ENCODE results near the gene GPATCH8. TPM values are rescaled to one million over a fixed set of nuclear protein-coding genes. Genes with fewer than 3 reads are reported as not detected.

Gene GPATCH8
- total and polyA plus RNA-seq, 8 donors = 5.2 to 58.2 (median 19.5) TPM

- H3K4me3 ChIP-seq = no peak overlapping the region
These were observed 153.6 kb downstream of the GPATCH8 start for GRCh38 chr17:44349553-44350070.

GRCh38 chr17:44348988-44349364, 154.2 kb downstream of the GPATCH8 start:
- no peak for TF ChIP-seq POLR2A (IDR thresholded peaks at IDR 0.05)
- TF ChIP-seq POLR2AphosphoS5 (IDR thresholded peaks at IDR 0.05) = no peak
- Histone ChIP-seq H3K9me3 (no peaks in the 10 kb centered on the region), H3K36me3 (peaks cover 38 to 51% (median 49%) of the 10 kb centered on the region in 4 donors), H3K4me1 (peaks cover 16 to 62% (median 26%) of the 10 kb centered on the region in 4 donors), H3K27me3 (no peaks in the 10 kb centered on the region), H3K4me3 (no peak overlapping the region), H3K27ac (no peak overlapping the region)
- no peak for DNase-seq
- intact Hi-C loops (cut with DNase I; ENCODE audit: low total_unique reads) = no loop called here
- 81 to 93% (median 87%) methylated on average over 5 to 6 of the region's 6 CpGs for WGBS, 5 donors

More at GRCh38 chr17:44349553-44350070, 153.6 kb downstream of the GPATCH8 start:
- no peak for TF ChIP-seq CTCF (IDR thresholded peaks at IDR 0.05)
- no peak for TF ChIP-seq POLR2A (IDR thresholded peaks at IDR 0.05)
- Histone ChIP-seq H3K9me3 (no peaks in the 10 kb centered on the region), H3K36me3 (peaks cover 38 to 51% (median 49%) of the 10 kb centered on the region in 4 donors), H3K27ac (no peak overlapping the region), H3K4me1 (peaks cover 12 to 56% (median 21%) of the 10 kb centered on the region in 4 donors), H3K27me3 (no peaks in the 10 kb centered on the region)
- 78 to 90% (median 87%) methylated on average over 11 to 12 of the region's 12 CpGs for WGBS, 5 donors
- intact Hi-C loops (cut with DNase I; ENCODE audit: low total_unique reads) = no loop called here
- DNase-seq = no peak

- WGBS, 5 donors = 74 to 86% (median 79%) methylated on average over 9 of the region's 9 CpGs
- TF ChIP-seq CTCF (IDR thresholded peaks at IDR 0.05) (no peak), EP300 (IDR thresholded peaks at IDR 0.05) (no peak), POLR2A (IDR thresholded peaks at IDR 0.05) (no peak), POLR2AphosphoS5 (IDR thresholded peaks at IDR 0.05) (no peak)
- no peak overlapping the region for H3K4me3 ChIP-seq
- DNase-seq = no peak
- no peak overlapping the region for H3K27ac ChIP-seq
- H3K27me3 ChIP-seq = no peaks in the 10 kb centered on the region
- intact Hi-C loops (cut with DNase I; ENCODE audit: low total_unique reads) = no loop called here
- peaks cover 13 to 59% (median 25%) of the 10 kb centered on the region in 4 donors for H3K4me1 ChIP-seq
- peaks cover 38 to 51% (median 49%) of the 10 kb centered on the region in 4 donors for H3K36me3 ChIP-seq
- no peaks in the 10 kb centered on the region for H3K9me3 ChIP-seq
These were observed 154.8 kb downstream of the GPATCH8 start for GRCh38 chr17:44348234-44348987.

Small RNAs within 50 kb of the gene (small RNA-seq; reads per million reads assigned to genes)
- 0 reads per million in 4 donors for gene RN7SL258P

Other genes starting within 250 kb of the GPATCH8 start
- gene SLC4A1, start 235.3 kb downstream of the GPATCH8 start, total RNA-seq = 1 to 10 TPM in 1 of 5 donors, not detected in 4; 8.3 TPM
- gene SLC4A1, start 235.3 kb downstream of the GPATCH8 start, polyA plus RNA-seq = not detected
- gene RUNDC3A, start 194.8 kb downstream of the GPATCH8 start, total RNA-seq = 10 to 100 TPM in 1 of 5 donors, 1 to 10 TPM in 2, under 1 TPM in 1, not detected in 1; 0.43 to 40.8 (median 3.5) TPM
- gene RUNDC3A, start 194.8 kb downstream of the GPATCH8 start, polyA plus RNA-seq = 1 to 10 TPM; 4.5 to 6.0 (median 4.5) TPM
- gene SLC25A39, start 178.6 kb downstream of the GPATCH8 start, total RNA-seq = 100 to 1,000 TPM in 3 of 5 donors, 10 to 100 TPM in 2; 42.0 to 351 (median 133) TPM
- gene SLC25A39, start 178.6 kb downstream of the GPATCH8 start, polyA plus RNA-seq = 100 to 1,000 TPM; 124 to 161 (median 135) TPM
- gene GRN, start 158.1 kb downstream of the GPATCH8 start, total RNA-seq = 100 to 1,000 TPM; 104 to 644 (median 239) TPM
- gene GRN, start 158.1 kb downstream of the GPATCH8 start, polyA plus RNA-seq = 100 to 1,000 TPM in 1 of 3 donors, 10 to 100 TPM in 2; 31.8 to 189 (median 78.9) TPM
- 1 to 10 TPM in 2 of 5 donors, not detected in 3; 2.0 to 5.4 TPM for gene FAM171A2, start 139.6 kb downstream of the GPATCH8 start, total RNA-seq
- gene FAM171A2, start 139.6 kb downstream of the GPATCH8 start, polyA plus RNA-seq = under 1 TPM; 0.30 to 0.31 (median 0.31) TPM
- 1 to 10 TPM in 1 of 5 donors, under 1 TPM in 1, not detected in 3; under 0.01 to 2.4 TPM for gene ITGA2B, start 113.8 kb downstream of the GPATCH8 start, total RNA-seq
- gene ITGA2B, start 113.8 kb downstream of the GPATCH8 start, polyA plus RNA-seq = under 1 TPM; 0.12 to 0.53 (median 0.46) TPM
- gene FZD2, start 54.1 kb upstream of the GPATCH8 start, total RNA-seq = 10 to 100 TPM in 1 of 5 donors, 1 to 10 TPM in 2, not detected in 2; 1.0 to 19.3 (median 2.2) TPM
- gene FZD2, start 54.1 kb upstream of the GPATCH8 start, polyA plus RNA-seq = 1 to 10 TPM in 1 of 3 donors, under 1 TPM in 2; 0.31 to 1.5 (median 0.75) TPM
- not detected for gene MEIOC, start 153.1 kb upstream of the GPATCH8 start, total RNA-seq
- gene MEIOC, start 153.1 kb upstream of the GPATCH8 start, polyA plus RNA-seq = under 1 TPM in 1 of 3 donors, not detected in 2; 0.03 TPM
- 10 to 100 TPM in 2 of 5 donors, 1 to 10 TPM in 3; 1.8 to 29.7 (median 7.5) TPM for gene CCDC43, start 186.4 kb upstream of the GPATCH8 start, total RNA-seq
- 10 to 100 TPM in 2 of 3 donors, 1 to 10 TPM in 1; 9.7 to 19.2 (median 13.3) TPM for gene CCDC43, start 186.4 kb upstream of the GPATCH8 start, polyA plus RNA-seq
- gene DBF4B, start 205.3 kb upstream of the GPATCH8 start, total RNA-seq = 1 to 10 TPM in 4 of 5 donors, not detected in 1; 1.7 to 5.0 (median 3.3) TPM
- gene DBF4B, start 205.3 kb upstream of the GPATCH8 start, polyA plus RNA-seq = 1 to 10 TPM in 2 of 3 donors, under 1 TPM in 1; 0.76 to 2.8 (median 2.2) TPM